SK-N-SH (cell line): ENCODE results near the gene RBM4. TPM values are rescaled to one million over a fixed set of nuclear protein-coding genes. Genes with fewer than 3 reads are reported as not detected.

Experiments used
- CTCF ChIA-PET: fragments of 300-600, 350-600 bp; formaldehyde crosslinking; extraction: SDS; loops from one replicate; lab custom pipeline; 2021; lab: Yijun Ruan, JAX
- POLR2A ChIA-PET: fragments of 350-600 bp; sonication (Branson Sonifier 250); formaldehyde crosslinking; extraction: SDS; loops from one replicate; lab custom pipeline; 2020; ENCODE audit warnings: antibody characterized with exemption, inconsistent platforms; lab: Yijun Ruan, JAX
- DNase-seq: peaks from one replicate; pipeline ENCODE4 v3.0.0; 2012
- H2AFZ ChIP-seq: fragments of 200-600 bp; sonication (generic); 2 replicates; pipeline ENCODE4 v1.8.1; 2016; ENCODE audit warnings: antibody characterized with exemption, mild to moderate bottlenecking, low read depth
- H3F3A ChIP-seq: fragments of 200-600 bp; sonication (generic); replicated peaks from 2 replicates; pipeline ENCODE3; 2016; ENCODE audit warnings: antibody characterized with exemption, mild to moderate bottlenecking; ENCODE audit not compliant: insufficient read depth
- H3K27ac ChIP-seq, 2 experiments: fragments of 200-500 bp in 1 of 2; fragments of 200-600 bp in 1 of 2; sonication (Bioruptor generic) in 1 of 2; sonication (generic), shearing (Covaris generic) in 1 of 2; 2 replicates each; pipeline versions ENCODE4 v1.5.1 to v1.6.1; 2014 to 2016; ENCODE audit warnings: low read depth in 2 of 2, inconsistent platforms in 1 of 2, low read length in 1 of 2, mild to moderate bottlenecking in 1 of 2, mixed read lengths in 1 of 2
- H3K27me3 ChIP-seq: fragments of 200-600 bp; sonication (generic), shearing (Covaris generic); 2 replicates; pipeline ENCODE4 v1.6.1; 2016; ENCODE audit warnings: mixed run types; ENCODE audit not compliant: insufficient read depth
- H3K36me3 ChIP-seq, 2 experiments: fragments of 200-500 bp in 1 of 2; fragments of 200-600 bp in 1 of 2; sonication (Bioruptor generic) in 1 of 2; sonication (generic) in 1 of 2; replicated peaks in 1 of 2; 2 replicates each; pipeline versions ENCODE3 to v1.5.1; 2014 to 2016; ENCODE audit warnings: low read length in 1 of 2, mild to moderate bottlenecking in 1 of 2; ENCODE audit not compliant: insufficient read depth in 2 of 2, control insufficient read depth in 1 of 2
- H3K4me1 ChIP-seq, 2 experiments: fragments of 200-500 bp in 1 of 2; fragments of 200-600 bp in 1 of 2; sonication (Bioruptor generic) in 1 of 2; sonication (generic), shearing (Covaris generic) in 1 of 2; 2 replicates each; pipeline versions ENCODE4 v1.5.1 to v1.6.1; 2014 to 2016; ENCODE audit warnings: low read depth in 1 of 2, low read length in 1 of 2, mixed run types in 1 of 2; ENCODE audit not compliant: insufficient read depth in 2 of 2, control insufficient read depth in 1 of 2
- H3K4me2 ChIP-seq: fragments of 200-600 bp; sonication (generic), shearing (Covaris generic); 2 replicates; pipeline ENCODE4 v1.6.1; 2017; ENCODE audit warnings: mixed run types
- H3K4me3 ChIP-seq, 2 experiments: fragments of 200-500 bp in 1 of 2; fragments of 200-600 bp in 1 of 2; sonication (Bioruptor generic) in 1 of 2; sonication (generic), shearing (Covaris generic) in 1 of 2; 2 replicates each; pipeline versions ENCODE4 v1.5.1 to v1.8.1; 2014 to 2016; ENCODE audit warnings: low read depth in 2 of 2, inconsistent platforms in 1 of 2, low read length in 1 of 2, mild to moderate bottlenecking in 1 of 2, mixed read lengths in 1 of 2, moderate library complexity in 1 of 2
- H3K79me2 ChIP-seq: fragments of 200-600 bp; sonication (generic); 2 replicates; pipeline ENCODE4 v1.8.1; 2017; ENCODE audit warnings: mild to moderate bottlenecking; ENCODE audit not compliant: insufficient read depth
- H3K9ac ChIP-seq: fragments of 200-600 bp; sonication (generic); 2 replicates; pipeline ENCODE4 v1.6.1; 2017; ENCODE audit warnings: mixed run types
- H3K9me2 ChIP-seq: fragments of 200-600 bp; sonication (generic); 2 replicates; pipeline ENCODE4 v1.6.1; 2017; ENCODE audit warnings: mixed run types
- H3K9me3 ChIP-seq: fragments of 200-600 bp; sonication (generic); 2 replicates; pipeline ENCODE4 v1.6.1; 2017; ENCODE audit warnings: mixed run types, mild to moderate bottlenecking, moderate library complexity
- H4K20me1 ChIP-seq: fragments of 200-600 bp; sonication (generic); 2 replicates; pipeline ENCODE4 v1.6.1; 2017; ENCODE audit warnings: mild to moderate bottlenecking, mixed run types; ENCODE audit not compliant: insufficient read depth
- FOSL2 ChIP-seq: IDR thresholded peaks from 2 replicates; pipeline ENCODE4 v1.4.0; 2012; ENCODE audit warnings: low read depth, mild to moderate bottlenecking, moderate library complexity, borderline replicate concordance
- FOXM1 ChIP-seq: IDR thresholded peaks from 2 replicates; pipeline ENCODE4 v1.4.0; 2012; ENCODE audit warnings: low read depth, mild to moderate bottlenecking
- GABPA ChIP-seq: IDR thresholded peaks from 2 replicates; pipeline ENCODE4 v1.4.0; 2012; ENCODE audit warnings: low read depth, mild to moderate bottlenecking
- GATA2 ChIP-seq: sonication (generic); formaldehyde crosslinking; IDR thresholded peaks from 2 replicates; pipeline ENCODE4 v1.5.0; 2020; ENCODE audit warnings: mild to moderate bottlenecking, missing genetic modification reagents
- JUND ChIP-seq: IDR thresholded peaks from 2 replicates; pipeline ENCODE4 v1.4.0; 2012
- MAX ChIP-seq: IDR thresholded peaks from 2 replicates; pipeline ENCODE4 v1.4.0; 2012; ENCODE audit warnings: low read depth
- MXI1 ChIP-seq: IDR thresholded peaks from 2 replicates; pipeline ENCODE4 v1.6.1; 2012; ENCODE audit warnings: mild to moderate bottlenecking, low read depth, low read length, improper control_type of control experiment
- NFIC ChIP-seq: IDR thresholded peaks from 2 replicates; pipeline ENCODE4 v1.4.0; 2012; ENCODE audit warnings: borderline replicate concordance
- NRF1 ChIP-seq: IDR thresholded peaks from 2 replicates; pipeline ENCODE4 v1.6.1; 2012; ENCODE audit warnings: low read depth, mild to moderate bottlenecking, low read length
- PBX3 ChIP-seq: IDR thresholded peaks from 2 replicates; pipeline ENCODE4; 2012
- POLR2AphosphoS5 ChIP-seq: IDR thresholded peaks from 2 replicates; pipeline ENCODE4 v1.6.1; 2012; ENCODE audit warnings: low read depth, low read length
- SIN3A ChIP-seq: IDR thresholded peaks from 2 replicates; pipeline ENCODE4 v1.6.1; 2012; ENCODE audit warnings: low read depth, mild to moderate bottlenecking, low read length, moderate library complexity, borderline replicate concordance
- SMC3 ChIP-seq: IDR thresholded peaks from 2 replicates; pipeline ENCODE4 v1.6.1; 2012; ENCODE audit warnings: low read depth, low read length, improper control_type of control experiment
- TAF1 ChIP-seq: IDR thresholded peaks from 2 replicates; pipeline ENCODE4 v1.6.1; 2012; ENCODE audit warnings: low read depth, mild to moderate bottlenecking, low read length, moderate library complexity, borderline replicate concordance
- TEAD4 ChIP-seq: IDR thresholded peaks from 2 replicates; pipeline ENCODE4 v1.4.0; 2012; ENCODE audit warnings: mild to moderate bottlenecking, borderline replicate concordance; ENCODE audit not compliant: insufficient read depth
- USF1 ChIP-seq: IDR thresholded peaks from 2 replicates; pipeline ENCODE4 v1.4.0; 2012; ENCODE audit warnings: low read depth, borderline replicate concordance
- ZBTB33 ChIP-seq: IDR thresholded peaks from 2 replicates; pipeline ENCODE4 v1.4.0; 2012; ENCODE audit warnings: low read depth, borderline replicate concordance
- WGBS: methylation state at CpG from one replicate; pipeline ENCODE4 v1.1.6; 2017; ENCODE audit warnings: low lambda C conversion rate; 5-methylcytosine and 5-hydroxymethylcytosine counted together
- polyA plus RNA-seq, 3 experiments: library from polyadenylated mRNA; depleted of rRNA; stranded (reverse); fragments of >200 nt; gene quantifications; 2 replicates each; pipeline ENCODE4 v1.2.3, GENCODE V29; 2012

Gene RBM4
- polyA plus RNA-seq, 1 of the 3 experiments (the other 2 are of a cell fraction): 202 TPM

GRCh38 chr11:66676282-66676919 is 37.9 kb downstream of the RBM4 start:
- 45% methylated on average over 10 of the region's 16 CpGs for WGBS
- H3K9me2 ChIP-seq: no peaks in the 10 kb centered on the region
- ChIA-PET POLR2A (interaction anchor here (2.3 to 2.6 kb wide), 2 partner anchors 97 to 197 kb away, joined by 12 to 21 read pairs; partner anchors contain the start of gene DPP3), CTCF (interaction anchor here (0.6 to 3.7 kb wide), 8 partner anchors 10 to 1830 kb away, joined by 3 to 54 read pairs (median 12); partner anchors contain the start of gene CTSF)
- peaks cover 58% of the 10 kb centered on the region for H3K79me2 ChIP-seq
- H3K9me3 ChIP-seq: no peaks in the 10 kb centered on the region
- H3K4me3 ChIP-seq: peak overlapping the region; percentile 36 to 63
- peaks cover 29% of the 10 kb centered on the region for H3F3A ChIP-seq
- TF ChIP-seq GATA2 (CRISPR knock-in tag) (no peak), POLR2AphosphoS5 (no peak), SMC3 (no peak), ZBTB33 (no peak), GABPA (no peak), NFIC (no peak), TEAD4 (no peak)
- H2AFZ ChIP-seq: no peak overlapping the region
- peak overlapping the region; percentile 88 for H3K4me2 ChIP-seq
- H3K27me3 ChIP-seq: no peaks in the 10 kb centered on the region
- H3K27ac ChIP-seq: no peak overlapping the region; a peak in 1 of 4 replicates
- H3K4me1 ChIP-seq: peaks cover 18 to 21% of the 10 kb centered on the region in 2 experiments
- no peak overlapping the region for H3K9ac ChIP-seq
- no peak for DNase-seq
- peaks cover 5% of the 10 kb centered on the region for H4K20me1 ChIP-seq
- peaks cover 15 to 20% of the 10 kb centered on the region in 2 experiments for H3K36me3 ChIP-seq

- Histone ChIP-seq H3K36me3 (peaks cover 15 to 20% of the 10 kb centered on the region in 2 experiments), H3K4me1 (peaks cover 18 to 21% of the 10 kb centered on the region in 2 experiments), H3K27me3 (no peaks in the 10 kb centered on the region), H4K20me1 (peaks cover 5% of the 10 kb centered on the region), H3K9me3 (no peaks in the 10 kb centered on the region), H3K4me2 (peak overlapping the region; percentile 88), H3K79me2 (peaks cover 52% of the 10 kb centered on the region), H3K27ac (peak overlapping the region; percentile 92 to 97), H3K9ac (peak overlapping the region; percentile 88), H3K9me2 (no peaks in the 10 kb centered on the region), H2AFZ (peak overlapping the region; percentile 71; the same call in 1 of the 2 replicates), H3K4me3 (peak overlapping the region; percentile 60 to 63), H3F3A (peaks cover 29% of the 10 kb centered on the region)
- ChIA-PET CTCF (interaction anchor here (0.6 to 3.7 kb wide), 21 partner anchors 9 to 1831 kb away, joined by 3 to 54 read pairs (median 9); partner anchors contain the start of genes ACTN3, CTSF, MRPL11 and RBM14), POLR2A (interaction anchor here (1.3 to 2.6 kb wide), 6 partner anchors 38 to 198 kb away, joined by 3 to 21 read pairs (median 14); partner anchors contain the start of genes CTSF, DPP3, RBM14 and RBM4)
- WGBS: 14% methylated on average over 27 of the region's 27 CpGs
- DNase-seq: no peak
- TF ChIP-seq JUND: no peak
- no peak for TF ChIP-seq TAF1
- TF ChIP-seq FOSL2: no peak
- TF ChIP-seq SIN3A: no peak
- no peak for TF ChIP-seq USF1
- TF ChIP-seq ZBTB33: no peak
- TF ChIP-seq MAX: no peak
- no peak for TF ChIP-seq NRF1
- TF ChIP-seq MXI1: no peak
- no peak for TF ChIP-seq FOXM1
- no peak for TF ChIP-seq GABPA
- no peak for TF ChIP-seq PBX3
Measured at GRCh38 chr11:66676931-66677598, 38.6 kb downstream of the RBM4 start.
